ENCODE data around the gene AP1S3. TPM values are rescaled to one million over a fixed set of nuclear protein-coding genes. Genes with fewer than 3 reads are reported as not detected.
"Not testable (repeated sequence)": the region's sequence is repeated elsewhere in the genome, so short reads cannot be mapped to it uniquely, and the experiment has no call there.

The AP1S3 gene
- total RNA-seq, 1 experiment from 2014 or later = 185 TPM

GRCh38 chr2:223788106-223788505 is 49.3 kb downstream of the AP1S3 start:
- RAD21 ChIA-PET (ENCODE audit: low non-redundant PET in 1 of 2, low total read pairs in 2 of 2, uncharacterized antibody in 2 of 2, unreplicated experiment in 2 of 2); DNase-seq (ENCODE audit: low read depth, low spot score); H3K9ac ChIP-seq (ENCODE audit: low read length); H3K4me3 ChIP-seq (replicated peaks in 1 of 2; ENCODE audit: low read depth in 1 of 2, low read length in 2 of 2); ATAC-seq; H2AFZ ChIP-seq (ENCODE audit: low read depth, low read length, poor library complexity, severe bottlenecking); BruUV-seq (replicated peaks); H3K9me2 ChIP-seq (ENCODE audit: insufficient read depth); H4K20me1 ChIP-seq (ENCODE audit: insufficient read depth); H3K4me2 ChIP-seq (ENCODE audit: low read length); POLR2A ChIA-PET; intact Hi-C loops (cut with micrococcal nuclease); H3K27me3 ChIP-seq (ENCODE audit: insufficient read depth, low read length); CTCF ChIA-PET; H3K9me3 ChIP-seq (ENCODE audit: control insufficient read depth in 1 of 2, insufficient read depth in 1 of 2, low read depth in 1 of 2, low read length in 2 of 2): not testable (repeated sequence)
- Histone ChIP-seq H3K36me3 (ENCODE audit: control insufficient read depth in 1 of 2, insufficient read depth in 2 of 2, low read length in 2 of 2) (peaks cover 0 to 11% of the 10 kb centered on the region in 2 experiments; a peak in 2 of 4 replicates), H3K79me2 (ENCODE audit: insufficient read depth, low read length) (peaks cover 98% of the 10 kb centered on the region), H3K27ac (ENCODE audit: low read depth, low read length) (peak overlapping the region; percentile 46; the same call in 1 of the 2 replicates), H3K4me1 (ENCODE audit: control insufficient read depth in 1 of 2, insufficient read depth in 2 of 2, low read length in 2 of 2) (peaks cover 55 to 85% of the 10 kb centered on the region in 2 experiments)
- TF ChIP-seq CEBPB (IDR thresholded peaks at IDR 0.05; ENCODE audit: low read depth) = peak; percentile 41; the same call in 1 of the 2 replicates

DNA sequence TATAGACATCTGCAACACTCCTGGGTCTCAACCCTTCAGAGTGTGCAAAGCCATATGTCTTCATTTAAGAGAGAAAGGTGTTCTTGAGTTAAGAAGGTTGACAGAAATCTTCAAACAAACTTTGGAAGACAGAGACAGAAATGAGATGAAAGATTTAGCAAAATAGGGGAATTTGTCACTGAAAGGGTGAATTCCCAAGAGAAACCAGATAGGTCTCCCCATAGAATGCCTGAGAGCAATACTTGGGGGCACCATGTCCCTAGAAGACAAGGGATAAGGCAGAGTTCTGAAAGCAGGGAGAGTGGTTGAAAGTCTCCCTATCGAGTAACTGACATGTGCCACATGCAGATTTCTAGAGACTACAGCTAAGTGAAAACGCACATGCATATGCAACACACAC is 50.0 kb downstream of the AP1S3 start:
- no peak for ATAC-seq
- no peaks in the 10 kb centered on the region for H3K9me2 ChIP-seq (ENCODE audit: insufficient read depth)
- peaks cover 0 to 6% of the 10 kb centered on the region in 2 experiments; a peak in 1 of 4 replicates for H3K36me3 ChIP-seq (ENCODE audit: control insufficient read depth in 1 of 2, insufficient read depth in 2 of 2, low read length in 2 of 2)
- TF ChIP-seq RAD21 (IDR thresholded peaks at IDR 0.05; ENCODE audit: low read depth) (no peak), FOSL1 (IDR thresholded peaks at IDR 0.05; ENCODE audit: low read depth) (no peak), YY1 (IDR thresholded peaks at IDR 0.05; ENCODE audit: extremely low read depth, insufficient replicate concordance, low read depth, low read length) (no peak), SIN3A (IDR thresholded peaks at IDR 0.05; ENCODE audit: low read depth) (no peak), SP1 (IDR thresholded peaks at IDR 0.05; ENCODE audit: low read depth) (no peak), TCF7L2 (IDR thresholded peaks at IDR 0.05; ENCODE audit: borderline replicate concordance, extremely low read depth, insufficient read depth, insufficient read length) (no peak), ELF1 (IDR thresholded peaks at IDR 0.05; ENCODE audit: borderline replicate concordance, low read depth) (no peak)
- TF ChIP-seq, protein P1, sequence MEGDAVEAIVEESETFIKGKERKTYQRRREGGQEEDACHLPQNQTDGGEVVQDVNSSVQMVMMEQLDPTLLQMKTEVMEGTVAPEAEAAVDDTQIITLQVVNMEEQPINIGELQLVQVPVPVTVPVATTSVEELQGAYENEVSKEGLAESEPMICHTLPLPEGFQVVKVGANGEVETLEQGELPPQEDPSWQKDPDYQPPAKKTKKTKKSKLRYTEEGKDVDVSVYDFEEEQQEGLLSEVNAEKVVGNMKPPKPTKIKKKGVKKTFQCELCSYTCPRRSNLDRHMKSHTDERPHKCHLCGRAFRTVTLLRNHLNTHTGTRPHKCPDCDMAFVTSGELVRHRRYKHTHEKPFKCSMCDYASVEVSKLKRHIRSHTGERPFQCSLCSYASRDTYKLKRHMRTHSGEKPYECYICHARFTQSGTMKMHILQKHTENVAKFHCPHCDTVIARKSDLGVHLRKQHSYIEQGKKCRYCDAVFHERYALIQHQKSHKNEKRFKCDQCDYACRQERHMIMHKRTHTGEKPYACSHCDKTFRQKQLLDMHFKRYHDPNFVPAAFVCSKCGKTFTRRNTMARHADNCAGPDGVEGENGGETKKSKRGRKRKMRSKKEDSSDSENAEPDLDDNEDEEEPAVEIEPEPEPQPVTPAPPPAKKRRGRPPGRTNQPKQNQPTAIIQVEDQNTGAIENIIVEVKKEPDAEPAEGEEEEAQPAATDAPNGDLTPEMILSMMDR (IDR thresholded peaks at IDR 0.05 in 2 of 3, conservative IDR thresholded peaks at IDR 0.05 in 1 of 3; ENCODE audit: borderline replicate concordance in 1 of 3, insufficient read depth in 1 of 3, low read depth in 2 of 3, low read length in 2 of 3) = no peak
- no TSS peak for BruUV-seq (replicated peaks)
- no peaks in the 10 kb centered on the region for H3K27me3 ChIP-seq (ENCODE audit: insufficient read depth, low read length)
- no peak for DNase-seq (ENCODE audit: low read depth, low spot score)
- ChIA-PET RAD21 (ENCODE audit: low non-redundant PET in 1 of 2, low total read pairs in 2 of 2, uncharacterized antibody in 2 of 2, unreplicated experiment in 2 of 2) (no interaction called here), POLR2A (no interaction called here), CTCF (no interaction called here)
- peaks cover 98% of the 10 kb centered on the region for H3K79me2 ChIP-seq (ENCODE audit: insufficient read depth, low read length)
- intact Hi-C loops (cut with micrococcal nuclease) = no loop called here
- peaks cover 0 to 4% of the 10 kb centered on the region in 2 experiments; a peak in 1 of 4 replicates for H3K9me3 ChIP-seq (ENCODE audit: control insufficient read depth in 1 of 2, insufficient read depth in 1 of 2, low read depth in 1 of 2, low read length in 2 of 2)
- peaks cover 55 to 88% of the 10 kb centered on the region in 2 experiments for H3K4me1 ChIP-seq (ENCODE audit: control insufficient read depth in 1 of 2, insufficient read depth in 2 of 2, low read length in 2 of 2)
- no peak overlapping the region for H3K4me2 ChIP-seq (ENCODE audit: low read length)
- 0 out of 2 replicates have a peak overlapping the region, but pooled peaks have one; percentile 2 for H3K27ac ChIP-seq (ENCODE audit: low read depth, low read length)
- no peak overlapping the region for H2AFZ ChIP-seq (ENCODE audit: low read depth, low read length, poor library complexity, severe bottlenecking)
- H3K4me3 ChIP-seq (replicated peaks in 1 of 2; ENCODE audit: low read depth in 1 of 2, low read length in 2 of 2) = no peak overlapping the region
- no peak overlapping the region for H3K9ac ChIP-seq (ENCODE audit: low read length)
- H4K20me1 ChIP-seq (ENCODE audit: insufficient read depth) = peaks cover 4% of the 10 kb centered on the region; the same call in 1 of the 2 replicates
